Islet precursor cell (in vitro differentiated cells): ENCODE results near the gene PPP1R14D.

Experiments used
- DNase-seq: peaks from one replicate; pipeline ENCODE4 v3.0.0-alpha.2; 2018

PPP1R14D gene

GRCh38 chr15:40776537-40777141 is 51.9 kb downstream of the PPP1R14D start:
- DNase-seq, result no peak

- DNase-seq, result no peak
Measured at GRCh38 chr15:40775740-40776536, 52.6 kb downstream of the PPP1R14D start.

- no peak for DNase-seq
Measured at GRCh38 chr15:40775007-40775406, 53.5 kb downstream of the PPP1R14D start.

GRCh38 chr15:40773902-40774301 is 54.6 kb downstream of the PPP1R14D start:
- DNase-seq, result no peak

GRCh38 chr15:40773496-40773895 is 55.0 kb downstream of the PPP1R14D start:
- no peak for DNase-seq

GRCh38 chr15:40772014-40772413 is 56.5 kb downstream of the PPP1R14D start:
- no peak for DNase-seq

GRCh38 chr15:40771242-40771641 is 57.3 kb downstream of the PPP1R14D start:
- DNase-seq, result no peak

- no peak for DNase-seq
Measured at GRCh38 chr15:40770147-40770721, 58.3 kb downstream of the PPP1R14D start.

GRCh38 chr15:40769274-40770146 is 59.0 kb downstream of the PPP1R14D start, which contains the start of gene C15orf62:
Gene C15orf62 (plus strand): TSS chr15:40769980. CDS start chr15:40770496, 516 bp downstream.
- no peak for DNase-seq

GRCh38 chr15:40768521-40769273 is 59.8 kb downstream of the PPP1R14D start:
- no peak for DNase-seq

GRCh38 chr15:40767838-40768500 is 60.5 kb downstream of the PPP1R14D start:
- DNase-seq, result no peak

GRCh38 chr15:40766906-40767837 is 61.3 kb downstream of the PPP1R14D start:
- DNase-seq, result peak; percentile 86

GRCh38 chr15:40766194-40766815 is 62.2 kb downstream of the PPP1R14D start:
- DNase-seq, result no peak
